HG02981 (cell line): Measurements from ENCODE around the gene KAT7.

Experiments used
- ATAC-seq: cut with Tn5 transposase; IDR thresholded peaks from one replicate; pipeline ENCODE4 v1.9.1; 2021; ENCODE audit warnings: mild to moderate bottlenecking, moderate library complexity; ENCODE audit not compliant: unreplicated experiment

KAT7 gene

DNA sequence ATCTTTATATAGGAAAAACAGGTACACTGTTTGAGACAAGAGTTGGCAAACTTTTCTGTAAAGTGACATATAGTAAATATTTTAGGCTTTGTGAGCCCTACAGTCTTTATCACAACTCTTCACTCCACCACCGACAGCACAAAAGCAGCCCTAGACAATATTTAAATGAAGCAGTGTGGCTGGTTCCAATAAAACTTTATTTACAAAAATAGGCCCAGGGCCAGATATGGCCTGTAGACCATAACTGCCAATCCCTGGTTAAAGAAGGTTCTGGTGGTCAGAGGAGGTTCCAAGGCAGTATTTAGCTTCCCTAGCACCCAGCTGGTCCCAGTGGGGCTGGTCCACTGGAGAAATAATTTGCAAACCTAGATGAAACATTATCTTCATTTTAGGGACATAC is 28.2 kb upstream of the KAT7 start:
- ATAC-seq, result no peak

DNA sequence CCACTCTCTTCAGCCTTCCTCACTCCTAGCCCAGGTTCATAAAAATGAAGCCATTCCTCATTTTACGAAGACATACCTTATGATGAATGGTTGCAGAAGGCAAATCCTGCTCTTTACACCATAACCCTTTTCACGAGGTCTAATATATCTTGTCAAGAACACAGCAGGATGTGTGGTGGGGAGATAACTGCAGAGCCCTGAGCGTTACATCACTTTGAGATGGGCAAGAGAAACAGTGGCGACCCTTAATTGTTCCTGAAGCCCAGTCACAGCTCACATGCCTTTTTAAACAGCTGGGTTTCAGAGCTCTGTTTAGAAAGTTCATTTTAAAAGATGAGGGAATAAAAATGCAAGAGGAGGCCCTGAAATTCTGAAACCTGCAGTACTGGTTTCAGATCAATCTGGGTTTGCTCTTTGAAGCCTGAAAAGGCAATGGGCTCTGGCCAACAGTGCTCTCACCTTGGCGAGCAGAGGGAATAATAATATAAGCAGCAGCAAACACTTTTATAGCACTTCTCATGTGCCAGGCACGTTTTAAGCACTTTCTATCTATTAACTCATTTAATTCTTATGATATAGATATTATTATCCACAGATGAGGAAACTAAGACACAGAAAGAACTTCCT is 27.4 kb upstream of the KAT7 start:
- ATAC-seq, result no peak

DNA sequence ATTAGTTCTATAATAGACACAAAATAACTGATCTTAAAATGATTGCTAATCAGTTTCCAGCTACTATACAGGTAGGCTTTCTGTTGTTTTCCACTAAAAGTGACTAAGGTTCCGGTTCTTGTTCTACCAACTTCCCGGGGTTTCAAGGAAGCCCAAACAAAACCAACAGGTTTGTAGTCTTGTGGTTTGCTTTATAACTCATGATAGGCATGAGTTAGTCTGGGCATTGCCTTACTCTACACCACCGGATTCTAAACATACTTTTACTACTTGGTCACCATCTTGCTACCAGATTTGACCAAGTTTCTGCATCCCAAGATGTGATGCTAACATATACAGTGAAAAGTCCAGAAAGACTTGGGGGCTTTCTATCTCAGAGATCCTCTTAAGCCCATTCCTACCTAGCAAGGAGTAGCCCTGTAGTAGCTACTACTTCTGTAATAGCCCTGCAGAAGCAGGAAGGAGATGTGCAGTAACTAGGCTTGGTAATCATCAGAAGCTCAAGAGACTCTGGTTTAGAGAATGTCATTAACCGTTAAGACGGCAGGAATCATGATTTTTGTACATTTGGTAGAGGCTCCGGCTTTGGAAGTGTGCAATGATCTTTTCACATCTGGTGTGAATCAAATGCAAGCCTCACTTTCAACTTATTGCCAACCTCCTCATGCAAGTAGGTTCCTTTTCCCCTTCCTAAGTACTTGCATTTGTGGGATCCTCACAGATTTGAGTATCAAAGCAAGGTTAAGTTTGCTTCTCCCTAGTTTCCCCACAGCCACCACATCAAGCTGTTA is 26.1 kb upstream of the KAT7 start:
- no peak for ATAC-seq

DNA sequence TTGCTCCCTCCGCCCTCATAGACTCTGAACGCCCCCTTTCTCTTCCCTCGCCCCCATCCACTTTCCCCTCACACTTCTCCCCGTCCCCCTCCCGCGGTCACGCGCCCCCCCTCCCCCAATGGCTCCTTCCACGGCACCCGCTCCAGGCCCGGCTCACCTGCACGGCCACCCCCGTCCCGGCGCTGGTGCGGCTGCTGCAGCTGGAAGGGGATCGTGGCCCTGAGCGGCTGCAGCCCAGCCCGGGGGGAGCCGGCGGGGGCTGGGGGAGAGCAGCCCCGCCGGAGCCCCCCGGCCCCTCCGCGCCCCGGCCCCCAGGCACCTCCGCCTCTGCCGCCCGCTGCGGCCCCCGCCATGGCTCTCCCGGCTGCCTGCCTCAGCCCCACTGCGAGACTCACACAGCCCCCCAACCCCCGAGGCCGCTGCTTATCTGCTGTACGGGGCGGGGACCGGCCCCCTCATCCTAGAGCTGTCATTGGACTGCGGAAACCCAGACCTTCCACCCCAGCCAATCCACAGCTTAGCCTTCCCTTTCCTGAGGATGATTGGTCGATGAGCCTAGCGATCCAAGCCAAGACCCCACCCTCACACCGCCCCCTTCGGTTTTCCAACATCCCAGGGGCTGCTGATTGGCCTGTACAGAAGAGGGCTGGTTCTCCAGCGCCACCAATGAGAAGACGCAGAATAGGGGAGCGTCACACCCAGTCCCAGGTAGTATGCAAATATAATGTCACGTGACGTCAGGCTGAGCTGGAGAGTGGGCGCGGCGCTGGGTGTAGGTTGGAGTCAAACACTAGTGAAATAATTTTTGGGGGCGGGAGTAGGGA is 24.5 kb upstream of the KAT7 start, which contains the start of gene FAM117A:
Gene FAM117A (minus strand): TSS at position 397 of the 824 bp plus-strand sequence. CDS start 44 bp downstream, at position 353.
- ATAC-seq, result peak; percentile 93

DNA sequence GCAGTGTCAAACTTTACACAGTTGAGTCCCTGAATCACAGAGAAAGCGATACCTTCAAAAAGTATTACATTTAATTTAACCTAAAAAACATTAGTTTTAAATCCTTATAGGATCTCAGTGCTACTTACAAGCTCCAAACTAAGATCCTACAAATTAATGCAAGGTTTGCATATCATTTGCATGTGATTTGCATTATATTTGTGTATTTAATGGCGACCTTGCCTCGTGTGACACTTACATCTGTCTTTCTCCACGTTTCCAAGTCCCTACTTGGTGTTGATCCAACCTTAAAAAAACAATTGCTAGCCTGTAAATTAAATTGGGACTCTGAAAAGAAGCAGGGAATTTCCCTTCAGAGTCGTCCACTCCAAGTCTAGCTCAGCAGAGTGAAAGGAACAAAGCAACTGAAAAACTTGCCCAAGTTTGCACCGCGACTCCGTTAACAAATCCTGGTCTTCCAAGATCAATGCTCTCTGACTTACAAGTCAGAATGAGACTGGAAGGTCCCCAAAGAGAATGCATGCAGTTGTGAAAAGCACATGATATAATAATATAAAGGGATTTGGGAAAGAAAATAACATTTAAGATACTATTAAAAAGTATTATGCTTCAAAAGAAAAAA is 23.8 kb upstream of the KAT7 start:
- no peak for ATAC-seq

DNA sequence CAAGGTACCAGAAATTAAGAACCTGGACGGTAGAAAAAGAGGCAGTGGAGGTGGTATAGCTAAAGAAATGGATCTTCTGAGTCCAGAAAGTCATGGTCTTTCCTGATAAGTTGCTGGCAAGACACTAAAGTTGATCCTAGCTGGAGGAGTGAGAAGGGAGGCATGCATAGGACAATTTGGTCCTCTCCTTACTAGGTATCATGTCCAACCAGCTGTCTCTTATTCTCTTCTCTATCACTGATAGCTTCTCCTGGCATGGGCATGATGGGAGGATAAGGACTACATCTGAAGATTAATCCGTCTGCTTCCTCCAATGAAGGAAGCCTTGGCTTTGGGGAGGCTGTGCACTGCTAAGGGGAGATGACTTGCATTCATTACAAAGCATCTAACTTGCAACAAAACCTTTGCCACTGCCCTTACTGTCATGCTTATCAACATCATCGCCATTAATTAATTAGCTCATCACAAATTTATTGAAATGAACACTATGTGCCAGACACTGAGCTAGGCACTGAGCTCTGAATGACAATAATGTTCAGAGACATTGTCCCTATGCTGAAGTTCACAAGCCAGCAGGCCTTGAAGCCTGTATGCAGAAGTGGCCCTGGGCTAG is 21.5 kb upstream of the KAT7 start:
- ATAC-seq, result no peak

DNA sequence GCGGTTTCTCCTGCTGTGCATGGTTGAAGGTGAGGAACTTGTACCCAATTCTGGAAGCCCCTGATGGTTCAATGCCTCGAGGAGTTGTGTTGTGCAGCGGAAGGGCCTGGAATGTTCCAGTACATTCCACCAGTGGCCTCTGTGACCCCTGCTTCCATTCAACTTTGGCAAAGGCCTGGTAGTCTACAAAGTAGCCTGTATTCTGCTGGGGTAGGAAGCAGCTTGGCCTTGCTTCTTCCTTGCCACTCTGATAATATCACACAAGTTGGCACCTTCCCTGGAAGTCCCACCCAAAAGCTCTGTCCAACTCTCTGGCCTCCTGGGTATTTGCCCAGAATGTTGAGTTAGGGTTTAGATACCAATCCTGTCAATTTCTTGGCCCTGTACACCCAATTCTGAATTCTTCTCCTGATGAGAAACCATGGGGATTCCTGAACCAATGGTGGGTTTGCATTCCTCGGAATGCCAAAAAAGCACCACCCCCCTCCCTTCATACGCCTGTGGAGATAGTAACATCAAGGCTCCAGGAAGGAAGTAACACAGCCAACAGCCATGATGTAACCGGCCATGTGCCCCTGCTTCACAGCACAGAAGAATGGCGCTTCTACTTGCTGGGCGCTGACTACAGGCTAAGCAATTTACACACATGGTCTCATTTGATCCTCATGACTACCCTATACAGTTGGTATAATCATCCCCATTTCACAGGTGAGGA is 12.8 kb upstream of the KAT7 start:
- ATAC-seq, result no peak

DNA sequence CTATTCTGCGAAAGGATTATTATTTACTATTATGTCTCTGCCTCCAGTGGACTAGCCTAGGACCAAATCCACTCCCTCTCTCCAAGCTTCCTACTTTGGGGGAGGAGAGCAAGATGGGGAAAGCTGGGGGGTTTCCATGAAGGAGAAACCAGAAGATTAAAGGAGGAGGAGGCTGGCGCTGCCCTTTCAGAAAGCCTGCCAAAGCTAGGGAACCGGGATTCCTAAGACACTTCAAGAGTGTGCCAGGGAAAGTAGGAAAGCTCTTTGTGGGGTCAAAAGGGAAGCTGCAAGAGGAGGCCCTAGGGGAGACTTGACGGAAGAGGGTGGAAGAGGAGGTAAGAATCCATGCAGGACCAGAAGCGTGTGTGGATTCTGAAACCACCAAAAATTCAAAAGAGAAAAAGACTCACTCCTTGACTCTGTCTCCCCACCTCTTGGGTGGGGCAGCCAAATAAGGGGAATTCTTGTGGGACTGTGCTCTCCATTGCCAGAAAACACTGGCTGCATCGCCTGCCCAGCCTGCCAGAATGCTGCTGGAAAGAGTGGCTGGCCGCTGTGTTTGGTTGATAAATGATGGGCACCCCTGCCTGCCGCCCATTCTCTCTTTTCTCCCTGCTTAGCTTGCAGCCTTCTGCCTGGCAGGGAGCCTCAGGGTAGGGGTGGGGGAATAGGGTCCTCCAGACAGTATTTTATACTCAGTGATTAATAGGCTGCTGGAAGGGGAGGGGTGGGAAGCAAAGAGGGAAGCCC is 11.8 kb upstream of the KAT7 start:
- no peak for ATAC-seq

DNA sequence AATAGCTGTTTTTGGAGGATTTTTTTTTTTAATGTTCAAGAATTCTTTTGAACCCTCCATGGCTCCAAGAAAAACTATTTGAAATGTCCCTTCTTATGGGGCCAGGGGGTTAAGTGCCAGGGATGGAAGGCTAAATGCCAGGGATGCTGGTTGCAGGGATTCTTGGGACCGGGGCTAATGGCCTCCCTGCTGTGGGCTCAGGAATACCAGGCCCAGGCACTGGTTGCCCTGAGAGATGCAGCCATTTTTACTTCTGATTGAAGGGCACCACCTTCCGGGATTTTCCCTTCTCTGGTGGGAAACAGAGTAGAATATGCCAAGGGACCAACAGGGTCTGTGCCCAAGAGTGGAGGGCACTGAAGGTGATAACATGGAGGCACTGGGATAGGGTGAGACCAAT is 10.9 kb upstream of the KAT7 start:
- ATAC-seq, result no peak

DNA sequence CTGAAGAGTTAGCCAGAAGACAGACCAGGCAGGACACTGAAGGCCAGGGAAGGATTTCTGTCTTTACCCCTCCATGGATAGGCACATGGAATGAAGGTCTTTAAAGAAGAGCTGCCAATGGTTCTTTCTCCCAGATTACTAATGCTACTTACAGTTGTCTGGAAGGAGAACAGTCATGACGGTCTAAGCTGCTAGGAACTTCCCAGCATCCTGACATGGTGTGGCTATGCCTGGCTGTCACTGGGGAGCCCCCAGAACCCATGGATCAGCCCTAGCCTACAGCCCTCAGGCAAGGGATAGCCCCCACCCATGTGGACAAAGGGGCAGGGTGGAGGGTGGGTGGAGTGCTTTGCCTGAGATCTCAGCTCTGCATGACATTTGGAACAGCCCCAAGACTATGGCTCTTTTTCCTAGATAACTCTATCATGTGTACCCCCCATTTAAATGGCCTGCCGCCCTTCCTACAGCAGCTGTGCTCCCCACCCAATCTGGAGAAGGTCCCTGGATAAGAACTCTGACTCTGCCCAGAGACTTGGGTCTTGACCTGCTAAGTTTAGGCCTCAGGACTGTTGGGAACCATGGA is 9.2 kb upstream of the KAT7 start:
- ATAC-seq, result no peak

DNA sequence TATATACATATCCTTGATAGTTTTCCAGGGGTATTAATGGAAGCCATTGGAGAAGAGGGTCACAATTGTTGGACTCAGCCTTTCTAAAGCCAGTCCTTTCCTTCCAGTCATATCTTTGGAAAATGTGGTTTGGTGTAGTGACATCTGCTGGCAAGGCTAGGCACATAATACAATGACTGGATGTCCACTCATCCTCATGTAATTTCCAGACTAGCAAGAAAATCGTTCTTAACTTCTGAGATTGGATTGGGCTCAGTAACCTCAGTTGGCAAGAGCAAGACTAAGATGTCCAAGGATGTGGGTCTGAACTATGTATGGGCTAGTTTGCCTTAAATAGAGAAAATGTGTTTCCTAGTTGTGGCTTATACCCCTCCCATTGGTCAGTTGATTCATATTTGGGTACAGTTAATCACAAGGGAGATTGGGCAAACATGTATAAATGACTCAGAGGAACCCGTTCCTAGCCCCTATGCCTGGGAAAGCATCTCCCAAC is 8.7 kb upstream of the KAT7 start:
- ATAC-seq, result no peak

DNA sequence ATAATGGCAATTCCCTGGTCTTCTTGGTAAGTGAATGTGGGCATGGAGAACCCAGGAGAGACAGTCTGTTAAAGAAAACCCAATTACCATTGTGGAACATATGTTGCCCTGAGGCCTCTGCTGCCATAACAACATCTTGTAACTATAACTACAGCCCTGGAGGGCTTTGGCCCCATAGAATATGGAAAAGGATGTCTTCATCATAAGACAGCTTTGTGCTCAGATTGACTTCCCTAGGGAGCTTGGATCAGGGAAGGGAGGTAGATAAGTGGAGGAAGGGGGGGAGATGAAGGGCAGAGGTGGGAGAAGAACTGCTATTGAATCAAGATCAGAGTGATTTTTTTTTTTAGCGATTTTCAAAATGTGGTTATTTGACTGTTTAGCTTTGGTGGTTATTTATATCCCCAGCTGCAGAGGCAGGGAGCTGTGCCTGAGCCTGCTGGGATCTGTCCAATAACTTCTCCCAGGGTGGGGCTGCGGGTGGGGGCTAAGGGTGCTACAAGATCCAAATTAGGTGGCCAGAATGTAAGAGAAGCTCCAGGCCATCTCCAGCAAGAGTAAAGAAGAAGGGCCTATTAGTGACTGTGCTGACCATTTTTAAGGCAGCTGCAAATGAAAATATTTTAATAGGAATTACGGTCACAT is 5.3 kb upstream of the KAT7 start:
- ATAC-seq, result no peak

DNA sequence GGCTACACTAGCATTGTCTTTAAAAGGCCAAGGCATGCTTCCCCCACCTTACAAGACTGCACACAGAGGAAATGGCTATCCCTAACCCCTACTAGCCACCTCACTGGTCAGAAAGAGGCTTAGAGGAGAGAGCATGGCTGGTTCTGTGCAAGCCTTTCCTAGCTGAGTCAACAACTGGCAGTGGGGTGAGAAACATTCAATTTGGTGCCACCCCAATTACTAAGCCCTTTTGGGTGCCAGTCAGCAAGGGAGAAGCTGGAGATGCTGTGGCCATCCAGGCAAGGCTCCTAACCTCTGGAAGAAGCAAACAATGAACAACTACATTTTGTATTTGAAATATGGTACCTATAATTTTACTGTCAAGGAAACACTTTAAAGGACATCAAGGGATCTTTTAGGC is 4.7 kb upstream of the KAT7 start:
- no peak for ATAC-seq

DNA sequence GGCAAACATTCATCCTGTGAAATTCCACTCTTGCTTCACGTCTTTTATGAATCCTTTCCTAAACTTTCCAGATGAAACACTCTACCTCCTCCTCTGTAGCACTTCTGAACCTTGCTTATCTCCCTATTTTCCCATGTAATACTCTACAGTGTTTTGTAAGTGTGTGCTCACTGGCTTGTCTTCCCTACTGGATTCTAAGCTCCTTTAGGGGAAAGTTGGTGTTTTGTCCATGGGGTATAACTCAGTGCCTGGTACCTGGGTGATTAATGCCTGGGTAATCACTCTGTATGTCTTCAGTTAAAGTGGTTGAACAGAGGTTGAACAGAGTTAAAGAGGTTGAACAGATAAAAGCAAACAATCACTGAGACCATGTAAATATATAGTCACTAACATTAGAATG is 3.8 kb upstream of the KAT7 start:
- ATAC-seq, result no peak

DNA sequence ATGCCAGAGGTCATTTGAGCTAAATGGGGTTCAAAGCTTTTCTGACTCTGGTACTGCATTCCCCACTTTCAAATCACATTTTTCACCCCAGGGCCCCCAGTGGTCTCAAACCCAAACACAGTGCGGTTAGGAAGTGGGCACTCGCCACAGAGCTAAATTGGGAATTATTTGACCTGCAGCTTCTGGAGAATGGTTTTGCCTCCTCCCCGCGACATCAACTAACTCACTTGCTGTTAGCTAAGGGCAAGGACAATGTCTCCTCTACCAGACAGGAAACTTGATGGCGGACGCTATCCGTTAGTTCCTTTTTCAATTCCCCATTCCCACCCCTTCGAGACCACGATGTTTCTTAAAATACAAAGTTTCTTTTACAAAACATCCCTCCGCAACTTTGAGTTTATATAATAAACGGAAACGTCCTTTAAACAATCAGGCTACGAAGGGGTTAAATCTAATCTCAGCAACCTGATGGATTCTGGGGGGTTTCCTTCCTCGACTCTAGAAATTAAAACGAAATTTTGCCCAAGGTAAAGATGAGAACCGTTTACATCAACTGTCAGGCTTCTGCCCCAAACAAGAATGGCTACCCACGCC is 500 bp upstream of the KAT7 start:
- no peak for ATAC-seq

DNA sequence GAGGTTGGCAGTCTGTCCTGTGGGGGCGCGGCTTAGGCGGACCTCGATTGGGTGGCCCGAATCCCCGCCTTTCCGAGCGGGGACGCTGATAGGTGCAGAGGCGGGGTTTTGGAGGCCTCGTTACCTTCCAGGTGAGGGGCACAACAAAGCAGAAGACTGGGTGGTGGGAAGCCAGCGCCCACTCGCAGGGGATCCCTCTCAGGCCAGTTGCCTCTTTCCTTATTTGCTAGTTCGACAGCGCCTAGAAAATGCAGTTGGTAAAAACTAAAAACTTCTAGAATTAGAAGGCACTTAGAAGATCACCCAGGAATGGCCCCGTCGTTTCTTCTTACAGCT is 730 bp downstream of the KAT7 start:
- no peak for ATAC-seq

DNA sequence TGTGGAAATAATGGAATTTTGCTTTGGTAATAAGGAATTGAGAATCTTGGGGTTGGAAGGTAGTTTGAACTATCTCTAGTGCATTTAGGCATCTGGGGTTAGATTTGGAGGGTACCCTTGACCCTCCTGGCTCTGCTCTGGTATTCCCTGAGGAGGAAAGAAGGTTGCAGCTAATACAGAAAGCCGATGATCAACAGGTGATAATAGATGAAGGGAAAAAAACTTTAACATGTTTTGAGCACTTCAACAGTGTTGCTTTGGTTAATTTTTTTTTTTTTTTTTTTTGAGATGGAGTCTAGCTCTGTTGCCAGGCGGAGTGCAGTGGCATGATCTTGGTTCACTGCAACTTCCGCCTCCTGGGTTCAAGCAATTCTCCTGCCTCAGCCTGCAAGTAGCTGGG is 4.8 kb downstream of the KAT7 start:
- ATAC-seq, result no peak

DNA sequence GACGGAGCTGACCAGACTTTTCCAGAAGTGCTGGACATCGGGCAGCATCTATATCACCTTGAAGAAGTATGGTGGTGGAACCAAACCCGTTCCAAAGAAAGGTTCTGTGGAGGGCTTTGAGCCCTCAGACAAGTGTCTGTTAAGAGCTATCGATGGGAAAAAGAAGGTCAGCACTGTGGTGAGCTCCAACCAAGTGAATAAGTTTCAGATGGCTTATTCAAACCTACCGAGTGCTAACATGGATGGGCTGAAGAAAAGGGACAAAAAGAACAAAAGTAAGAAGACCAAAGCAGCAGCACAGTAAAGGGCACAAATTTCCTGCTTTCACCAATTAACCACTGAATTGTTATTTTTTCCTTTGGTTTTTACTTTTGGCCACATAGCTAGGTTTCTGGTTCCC is 6.9 kb downstream of the KAT7 start:
- no peak for ATAC-seq
